8988T (cell line): ENCODE results near the gene ZFAND3.

Experiments
- DNase-seq: peaks from one replicate; pipeline ENCODE4 v3.0.0; 2011

The ZFAND3 gene

DNA sequence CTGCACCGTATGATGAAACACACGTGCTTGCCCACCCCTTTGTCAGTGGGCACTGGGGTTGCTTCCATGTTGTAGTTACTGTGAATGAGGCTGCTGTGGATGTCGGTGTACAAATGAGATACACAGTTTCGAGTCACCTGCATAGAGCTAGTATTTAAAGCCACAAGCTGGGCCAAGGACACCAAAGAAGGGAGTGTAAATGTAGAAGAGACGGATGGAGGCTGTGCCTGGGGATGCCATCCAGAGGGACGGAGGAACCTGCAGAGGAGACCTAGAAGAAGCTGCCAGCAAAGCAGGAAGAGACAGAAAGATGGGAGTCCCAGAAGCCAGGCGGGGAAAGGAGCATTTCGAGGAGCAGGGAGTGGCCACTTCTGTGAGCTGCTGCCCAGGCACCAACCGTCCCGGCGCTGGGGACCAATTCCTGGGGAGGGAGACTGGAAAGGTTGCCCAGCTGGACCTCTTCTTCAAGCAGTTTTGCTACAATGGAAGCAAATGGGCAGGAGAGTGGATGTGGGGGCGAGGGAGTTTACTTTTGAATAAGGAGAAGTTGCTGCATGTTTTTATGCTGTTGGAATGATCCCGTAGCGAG, 339.3 kb downstream of the ZFAND3 start:
- no peak for DNase-seq

DNA sequence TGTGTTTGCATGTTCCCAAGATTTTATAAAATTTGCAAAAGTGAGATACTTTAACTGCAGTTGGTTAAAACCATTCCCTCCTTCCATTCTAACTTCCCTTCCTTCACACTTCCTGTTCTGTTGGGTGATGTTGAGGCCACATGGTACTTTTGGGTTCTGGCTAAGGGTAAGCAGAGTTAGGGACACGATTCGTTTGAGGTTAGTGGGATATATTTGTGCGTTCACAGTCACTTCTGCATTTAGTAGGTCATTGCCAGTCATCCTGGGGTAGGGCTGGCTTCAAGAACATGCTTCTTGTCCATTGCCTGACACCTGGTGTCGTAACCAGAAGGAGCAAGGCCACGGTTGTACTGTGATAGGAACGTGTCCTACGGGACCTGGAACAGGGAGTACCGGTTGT, 340.1 kb downstream of the ZFAND3 start:
- DNase-seq, result no peak

DNA sequence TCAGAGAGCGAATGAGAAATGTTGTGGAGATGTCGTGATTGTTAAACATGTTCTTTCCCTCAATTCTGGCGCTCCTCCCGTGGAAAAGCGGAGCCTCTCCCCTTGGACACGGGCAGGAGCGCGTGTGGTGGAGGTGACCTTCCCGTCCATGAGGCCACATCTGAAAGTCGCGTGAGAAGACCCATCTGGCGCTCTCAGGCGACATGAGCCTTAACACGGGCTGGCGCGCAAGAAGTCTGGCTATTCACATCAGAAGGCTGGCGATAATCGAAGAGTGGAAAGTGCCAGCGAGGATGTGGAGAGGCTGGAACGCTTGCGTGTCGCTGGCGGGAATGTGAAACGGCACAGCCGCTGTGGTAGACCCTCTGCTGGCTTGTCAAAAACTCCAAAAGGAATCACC, 341.3 kb downstream of the ZFAND3 start:
- DNase-seq, result no peak

DNA sequence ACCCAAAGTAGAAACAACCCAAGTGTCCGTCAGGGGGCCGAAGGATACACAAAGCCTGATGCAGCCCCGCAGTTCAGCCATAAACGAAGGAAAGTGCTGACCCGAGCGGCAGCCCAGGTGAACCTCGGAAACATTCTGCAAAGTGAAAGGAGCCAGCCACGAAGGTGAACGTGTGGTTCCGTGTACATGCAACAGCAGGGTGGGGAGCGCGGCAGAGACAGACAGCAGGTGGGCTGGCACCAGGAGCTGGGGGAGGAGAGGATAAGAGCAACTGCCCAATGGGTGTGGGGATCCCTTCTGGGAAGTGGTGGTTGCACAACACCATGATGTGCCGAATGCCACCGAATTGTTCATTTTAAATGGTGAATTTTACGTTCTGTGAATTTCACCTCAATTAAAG, 341.8 kb downstream of the ZFAND3 start:
- no peak for DNase-seq

DNA sequence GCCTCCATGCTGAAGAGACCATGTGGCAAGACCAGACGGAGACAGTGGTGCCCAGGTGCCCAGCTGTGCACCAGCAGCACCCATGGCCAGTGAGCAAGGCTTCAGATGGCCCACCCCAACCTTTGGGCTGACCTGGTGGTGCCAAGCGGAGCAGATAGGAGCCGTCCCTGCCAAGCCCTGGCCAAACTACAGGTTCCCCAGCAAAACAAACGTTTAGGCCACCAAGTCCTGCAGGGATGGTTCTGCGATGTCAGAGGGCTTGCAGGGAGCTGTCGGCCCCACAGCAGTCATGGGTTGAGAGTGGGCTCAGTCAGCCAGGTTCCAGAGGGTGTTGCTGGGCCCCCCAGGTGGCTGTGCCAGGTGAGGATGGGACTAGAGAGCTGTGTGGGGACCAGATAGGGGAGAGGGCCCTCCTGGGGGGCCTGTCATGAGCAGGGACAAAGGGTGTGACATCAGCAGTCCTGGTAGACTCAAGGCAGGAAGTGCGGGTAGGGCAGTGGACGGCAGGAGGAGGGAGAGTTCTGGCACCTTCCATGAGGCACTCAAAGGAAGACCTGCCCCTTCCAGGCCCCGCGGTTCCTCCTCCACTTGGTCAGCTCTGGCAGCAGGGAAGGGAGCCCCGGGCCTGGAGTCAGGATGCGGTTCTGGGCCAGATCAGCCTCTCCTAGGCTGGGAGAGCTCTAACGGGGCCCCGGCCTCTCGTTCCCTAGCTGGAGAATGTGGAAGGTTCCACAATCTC, 342.4 kb downstream of the ZFAND3 start:
- DNase-seq, result no peak

DNA sequence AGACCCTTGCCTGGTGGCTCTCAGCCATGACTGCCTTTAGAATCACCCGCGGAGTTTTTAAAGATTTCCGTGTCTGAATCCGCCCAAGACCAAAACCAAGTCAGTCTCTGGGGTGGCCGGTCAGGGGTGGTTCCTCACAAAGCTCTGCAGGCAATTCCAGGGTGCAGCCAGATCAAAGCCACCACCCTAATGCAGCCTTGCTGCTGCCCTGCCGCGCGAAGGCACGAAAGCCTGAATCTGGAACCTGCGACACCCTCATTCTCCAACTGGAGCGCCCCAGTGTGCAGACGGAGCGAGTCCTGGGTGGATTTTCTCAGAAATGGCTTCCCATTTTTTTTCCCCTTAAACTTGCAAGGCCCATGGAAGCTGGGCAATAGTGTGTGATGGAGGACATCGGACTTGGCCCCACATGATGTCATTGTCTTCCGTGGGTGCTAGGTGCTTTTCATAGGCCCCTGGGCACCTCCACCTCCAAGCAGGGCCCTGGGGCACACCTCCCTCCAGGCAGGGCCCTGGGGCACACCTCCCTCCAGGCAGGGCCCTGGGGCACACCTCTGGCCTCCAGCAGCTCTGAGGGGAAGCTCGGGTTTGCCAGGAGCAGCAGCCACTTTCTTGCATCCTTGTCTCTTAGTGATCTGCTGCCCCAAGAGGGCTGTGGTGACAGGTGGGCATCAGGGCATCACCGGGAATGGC, 343.1 kb downstream of the ZFAND3 start:
- DNase-seq, result no peak

DNA sequence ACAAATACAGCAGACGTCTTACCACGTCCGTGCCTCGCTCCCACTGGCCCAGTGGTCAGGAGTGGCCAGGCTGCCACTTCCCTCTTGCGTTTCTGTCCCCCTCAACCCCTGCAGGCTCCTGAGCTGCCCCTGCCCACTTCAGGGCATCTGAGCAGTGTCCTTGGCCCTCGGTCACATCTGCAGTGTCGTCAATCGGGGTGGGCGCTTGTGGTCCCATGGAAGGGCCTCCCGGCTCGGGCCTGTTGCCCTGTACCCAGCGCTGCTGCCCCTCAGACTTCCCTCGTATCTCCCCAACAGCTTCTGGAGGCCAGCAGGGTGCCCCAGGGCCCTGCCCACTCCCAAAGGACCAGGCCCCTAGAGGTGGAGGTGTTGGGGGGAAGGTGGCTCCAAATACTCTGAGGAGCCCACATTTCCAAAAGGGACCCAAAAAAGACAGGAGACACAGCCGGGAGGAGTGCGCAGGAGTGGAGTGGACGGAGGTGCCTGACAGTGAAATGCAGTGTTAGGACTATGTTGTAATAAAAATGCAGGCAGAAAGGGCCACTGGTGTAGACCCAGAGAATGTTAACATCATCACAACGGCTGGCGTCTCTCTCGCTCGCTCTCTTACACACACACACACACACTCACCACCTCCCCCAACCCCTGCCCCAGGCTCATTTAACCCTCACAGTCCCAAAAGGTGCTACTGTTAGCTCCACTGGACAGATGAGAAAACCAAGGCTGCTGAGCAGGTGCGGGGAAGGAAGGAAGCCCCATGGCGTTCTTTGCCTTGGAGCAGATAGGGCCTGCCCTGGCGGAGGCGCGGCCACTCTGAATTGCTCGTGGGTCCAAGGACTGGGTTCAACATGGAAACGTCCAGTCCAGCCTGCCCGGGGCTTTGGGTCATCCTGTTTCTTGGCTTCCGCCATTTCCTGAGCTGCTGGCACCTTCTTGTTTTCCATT, 343.9 kb downstream of the ZFAND3 start:
- no peak for DNase-seq

DNA sequence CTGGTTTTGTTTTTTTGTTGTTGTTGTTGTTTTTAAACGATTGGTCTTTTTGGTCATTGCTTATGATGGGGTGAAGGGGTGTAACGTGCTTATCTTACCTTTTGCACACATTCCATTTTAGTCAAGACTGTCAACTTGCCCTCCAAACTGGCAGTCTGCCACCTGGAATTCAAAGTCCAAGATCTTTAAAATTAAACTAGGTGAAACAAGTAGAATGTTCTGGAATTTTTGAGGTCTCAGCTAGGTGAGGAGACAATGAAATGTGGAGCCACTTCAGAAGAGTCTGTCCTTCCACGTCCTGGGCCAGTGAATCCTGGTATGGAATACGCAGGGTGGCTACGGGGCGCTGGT, 344.6 kb downstream of the ZFAND3 start:
- DNase-seq, result no peak

DNA sequence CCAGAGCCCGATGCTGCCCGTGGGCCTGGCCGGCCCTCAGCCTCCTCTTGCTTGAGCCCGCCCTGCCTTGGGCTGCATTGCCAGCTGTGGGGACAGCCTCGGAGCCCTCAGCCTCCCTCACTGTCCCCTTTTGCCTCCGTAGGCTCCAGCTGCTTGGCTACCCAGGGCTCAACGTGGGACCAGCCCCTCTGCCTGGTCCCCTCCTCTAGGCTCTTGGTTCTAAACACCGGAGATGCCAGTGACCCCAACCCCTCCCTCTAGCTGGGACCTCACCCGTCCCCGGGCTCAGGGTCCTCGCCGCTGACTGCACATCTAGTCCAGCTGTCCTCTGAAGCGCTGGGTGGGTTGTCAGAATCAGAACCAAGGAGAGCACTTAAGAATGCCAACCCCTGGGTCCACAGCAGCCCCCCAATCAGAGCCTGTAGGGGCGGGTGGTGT, 345.2 kb downstream of the ZFAND3 start:
- DNase-seq, result peak; percentile 8

DNA sequence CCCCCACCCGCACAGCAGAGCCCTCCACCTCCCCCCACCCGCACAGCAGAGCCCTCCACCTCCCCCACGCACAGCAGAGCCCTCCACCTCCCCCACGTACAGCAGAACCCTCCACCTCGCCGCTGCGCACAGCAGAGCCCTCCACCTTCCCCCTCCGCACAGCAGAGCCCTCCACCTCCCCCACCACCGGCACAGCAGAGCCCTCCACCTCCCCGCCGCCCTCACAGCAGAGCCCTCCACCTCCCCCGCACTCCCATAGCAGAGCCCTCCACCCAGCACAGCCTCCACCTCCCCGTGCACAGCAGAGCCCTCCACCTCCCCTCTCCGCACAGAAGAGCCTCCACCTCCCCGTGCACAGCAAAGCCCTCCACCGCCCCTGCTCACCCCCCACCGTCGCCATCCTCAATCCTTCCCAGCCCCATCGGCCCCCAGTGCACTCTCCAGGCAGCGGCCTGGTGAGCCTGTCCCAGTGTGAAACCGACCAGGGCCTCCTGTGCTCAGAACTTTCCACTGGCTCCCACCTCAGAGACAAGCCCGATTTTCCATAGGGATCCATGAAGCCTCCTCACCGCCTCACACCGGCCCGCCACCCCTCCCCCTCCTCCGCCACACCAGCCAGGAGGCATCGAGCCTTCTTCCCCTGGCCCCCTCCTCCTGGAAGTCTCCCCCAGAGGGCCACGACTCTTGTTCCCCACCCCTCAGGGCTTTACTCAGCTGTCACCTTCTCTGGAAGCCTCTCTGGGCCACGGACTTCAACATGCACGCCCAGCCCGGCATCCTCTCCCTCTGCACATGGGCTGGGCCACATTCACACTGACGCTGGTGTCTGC, 347.1 kb downstream of the ZFAND3 start:
- DNase-seq, result peak; percentile 9

DNA sequence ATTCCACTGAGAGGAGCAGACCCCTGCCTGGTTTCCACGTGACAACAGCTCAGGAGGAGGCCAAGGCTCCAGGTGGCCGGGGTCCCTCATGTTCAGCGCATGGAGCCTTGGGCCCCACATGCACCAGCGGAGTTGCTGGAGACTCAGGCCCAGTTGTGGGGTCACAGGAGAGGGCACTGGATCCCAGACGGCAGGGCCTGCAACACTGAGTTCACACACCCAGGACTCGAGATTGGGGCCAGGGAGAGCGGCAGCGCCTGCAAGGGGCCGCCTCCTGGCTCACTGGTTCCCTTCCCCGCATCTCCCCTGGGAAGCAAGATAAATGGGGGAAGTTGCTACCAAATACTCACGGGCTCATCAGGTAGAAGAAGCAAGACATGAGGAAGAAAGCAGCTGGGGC, 348.1 kb downstream of the ZFAND3 start:
- DNase-seq, result peak; percentile 5

DNA sequence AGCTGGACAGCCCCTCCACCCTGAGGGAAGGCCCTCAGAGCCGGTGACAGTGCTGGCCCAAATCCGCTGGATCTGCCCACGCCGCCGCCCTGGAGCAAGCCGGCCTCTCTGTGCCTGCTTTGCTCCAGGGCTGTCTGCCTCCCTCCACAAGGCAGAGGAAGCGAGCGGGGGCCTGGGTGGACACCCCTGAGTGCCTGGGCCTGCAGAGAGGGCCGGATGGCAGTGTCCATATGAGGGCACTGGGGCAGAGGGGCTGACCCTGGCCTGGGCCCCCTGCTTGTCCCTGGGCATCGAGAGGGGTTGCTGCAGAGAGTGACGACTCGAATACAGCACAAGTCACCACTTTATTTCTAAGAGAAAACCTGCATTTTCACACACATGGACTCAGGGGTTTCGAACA, 348.6 kb downstream of the ZFAND3 start:
- DNase-seq, result peak; percentile 2

DNA sequence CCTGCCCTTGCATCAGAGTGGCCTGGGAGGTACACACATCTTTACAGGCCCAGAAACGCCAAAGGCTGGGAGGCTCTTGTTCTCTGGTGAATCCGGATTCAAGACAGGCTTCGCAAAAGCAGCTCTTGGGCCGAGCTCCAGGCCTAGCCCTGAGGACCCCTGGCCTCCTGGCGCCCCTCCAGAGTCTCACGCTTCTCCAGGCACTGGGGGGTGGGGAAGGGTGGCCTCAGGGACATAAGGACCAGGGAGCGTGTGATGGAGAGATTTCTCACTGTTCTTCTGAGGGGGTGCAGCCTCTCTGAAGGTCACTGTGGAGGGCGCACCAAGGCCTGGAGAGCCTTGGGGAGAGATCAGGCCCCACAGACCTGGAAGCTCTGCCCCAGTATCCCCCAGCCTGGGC, 349.2 kb downstream of the ZFAND3 start:
- DNase-seq, result no peak

DNA sequence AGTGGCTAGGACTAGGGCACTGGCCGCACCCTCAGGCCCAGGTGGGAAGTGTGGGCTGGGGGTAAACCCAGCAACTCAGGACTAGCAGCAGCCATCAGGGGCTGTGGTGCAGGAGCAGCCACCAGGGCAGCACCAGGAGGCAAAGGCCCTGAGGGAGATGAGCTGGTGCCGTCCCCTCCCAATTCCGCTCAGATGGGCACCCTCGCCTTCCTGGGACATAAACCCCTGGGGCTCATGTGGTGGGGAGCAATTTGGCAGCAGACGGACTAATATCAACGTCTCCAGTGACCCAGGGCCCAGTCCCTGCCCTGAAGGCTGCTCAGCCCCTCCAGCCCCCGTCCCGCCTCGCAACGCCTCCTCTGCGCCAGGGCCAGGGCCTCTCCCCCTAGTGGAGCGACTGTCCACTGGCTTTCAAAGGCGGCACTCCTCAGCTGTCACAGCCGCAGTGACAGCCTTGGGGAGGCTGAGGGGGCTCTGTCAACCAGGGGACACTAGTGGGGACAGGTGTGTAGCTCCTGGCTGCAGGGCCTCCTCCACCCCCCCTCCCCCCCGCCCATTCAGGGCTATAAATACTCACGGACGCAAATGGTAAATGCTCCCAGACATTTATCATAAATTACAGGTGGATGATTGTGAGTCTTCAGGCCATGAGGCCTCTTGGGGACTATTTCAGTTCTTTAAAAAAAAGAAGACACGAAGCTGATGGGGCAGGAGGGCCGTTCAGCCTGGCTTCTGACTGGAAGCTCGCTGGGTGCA, 349.9 kb downstream of the ZFAND3 start:
- DNase-seq, result no peak

DNA sequence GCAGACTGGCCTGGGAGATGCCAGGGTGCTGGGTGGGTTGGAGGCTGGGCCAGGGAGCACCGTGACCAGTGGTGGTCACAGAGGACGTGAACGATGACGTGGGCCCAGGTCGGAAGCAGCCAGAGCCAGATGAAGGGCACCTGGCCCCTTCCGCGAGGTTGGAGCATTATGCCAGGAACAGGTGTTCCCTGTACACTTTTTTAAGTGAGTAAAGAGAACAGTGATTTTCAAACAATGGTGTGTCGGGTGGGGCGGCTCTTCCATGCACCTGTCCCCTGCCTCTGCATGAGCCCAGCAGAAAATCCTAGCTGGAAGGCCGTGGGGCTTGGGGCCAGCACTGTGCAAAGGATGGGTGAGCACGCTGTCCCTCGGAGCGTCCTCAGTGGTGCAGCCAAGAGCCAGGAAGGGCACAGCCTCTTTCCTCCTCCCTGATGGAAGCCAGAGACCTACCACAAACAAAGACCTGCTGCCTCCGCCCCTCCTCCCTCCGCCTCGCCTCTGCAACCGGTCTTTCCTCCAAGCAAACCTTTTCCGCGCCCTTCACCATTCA, 350.5 kb downstream of the ZFAND3 start:
- DNase-seq, result no peak

DNA sequence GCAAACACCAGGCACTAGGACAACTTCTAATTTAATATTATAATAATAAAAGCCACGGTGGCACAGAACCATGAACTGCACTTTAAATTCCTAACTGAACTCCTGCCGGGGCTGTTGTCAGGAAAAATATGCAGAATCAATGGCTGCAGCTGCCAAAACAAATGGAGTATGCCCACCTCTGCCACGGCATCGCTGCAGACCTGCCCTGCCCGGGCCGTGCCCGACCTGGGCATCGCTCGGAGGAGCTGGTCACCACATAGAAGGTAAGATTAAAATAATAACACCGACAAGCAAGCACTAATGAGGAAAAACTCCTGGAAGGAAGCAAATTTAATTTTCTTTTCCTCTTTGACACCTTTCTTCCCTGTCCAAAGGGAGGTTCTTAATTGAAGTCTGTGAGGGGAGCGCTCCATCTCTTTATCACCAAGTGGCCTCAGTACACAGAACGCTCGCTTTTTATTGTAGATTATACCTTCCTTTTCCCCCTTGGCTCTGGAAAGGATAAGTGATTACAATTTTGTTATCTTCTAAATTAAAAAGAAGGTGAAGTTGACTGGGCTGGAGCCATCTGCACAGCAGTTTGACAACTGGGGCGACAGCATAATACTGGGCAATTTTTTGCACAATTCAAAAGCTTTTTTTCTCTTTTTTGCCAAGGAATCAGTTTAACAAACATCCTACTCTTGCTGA, 351.3 kb downstream of the ZFAND3 start:
- DNase-seq, result no peak

DNA sequence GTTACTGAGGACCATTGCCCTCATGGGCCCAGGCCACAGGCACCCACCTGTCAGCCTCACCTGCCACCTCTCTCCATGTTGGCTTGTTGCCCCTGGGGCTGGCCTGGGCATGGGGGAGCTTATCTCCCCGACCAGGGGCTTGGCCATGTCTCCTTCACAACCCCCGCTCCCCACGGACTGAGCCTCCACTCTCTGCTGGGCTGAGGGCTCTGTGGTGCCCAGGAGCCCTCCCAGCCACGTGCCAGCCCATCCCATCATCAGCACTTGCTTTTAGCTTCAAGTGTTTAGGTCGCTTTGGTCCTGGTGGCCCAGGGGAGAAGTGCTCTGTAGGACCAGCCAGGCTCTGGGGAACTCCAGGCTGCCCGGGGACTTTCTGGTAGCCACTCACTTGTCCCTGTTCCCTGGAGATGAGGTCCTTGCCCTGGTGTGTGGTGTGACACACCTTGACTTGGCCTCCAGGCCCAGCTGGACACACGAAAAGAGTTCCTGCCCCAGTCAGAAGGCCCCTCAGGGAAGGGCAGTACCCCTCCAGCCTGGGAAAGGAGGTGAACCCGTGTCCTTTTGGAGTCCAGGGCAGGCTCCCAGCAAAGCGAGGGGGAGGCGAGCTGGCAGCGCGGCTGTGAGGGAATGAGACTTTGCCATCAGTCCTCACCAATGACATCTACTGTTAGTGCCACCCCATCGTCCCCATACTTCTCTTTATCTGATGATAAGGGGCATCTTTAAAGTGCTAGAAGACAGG, 352.6 kb downstream of the ZFAND3 start:
- DNase-seq, result no peak

DNA sequence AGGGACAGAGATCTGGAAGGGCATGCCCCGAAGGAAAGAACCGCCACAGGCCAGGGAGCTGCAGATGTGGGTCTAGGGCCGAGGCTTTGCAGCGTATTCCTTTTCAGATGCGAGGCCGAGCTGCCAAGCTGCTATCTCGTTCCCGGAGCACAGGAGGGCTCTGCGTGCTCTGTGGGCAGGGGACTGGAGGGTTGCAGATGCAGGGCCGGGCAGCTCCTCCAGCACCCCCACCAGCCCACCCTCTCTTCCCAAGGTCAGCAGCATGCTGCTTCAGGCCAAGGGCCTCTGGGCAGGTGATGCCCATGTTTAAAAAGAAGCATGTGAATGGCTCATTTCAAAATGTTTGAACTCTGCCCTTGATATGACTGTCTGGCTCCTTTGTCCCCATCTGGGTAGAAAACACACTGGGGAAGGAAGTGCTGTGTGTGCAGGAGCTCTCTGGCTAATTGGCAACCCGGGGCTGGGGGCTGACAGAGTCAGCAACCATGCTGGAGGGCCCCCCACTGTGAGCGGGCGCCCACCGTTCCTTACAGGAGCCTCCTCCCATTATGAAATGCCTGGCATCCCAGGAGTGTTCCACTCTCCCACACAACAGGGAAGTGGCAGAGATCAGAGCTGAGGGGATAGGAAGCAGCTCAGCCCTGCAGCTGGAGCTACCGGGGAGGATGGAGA, 353.3 kb downstream of the ZFAND3 start:
- DNase-seq, result no peak

DNA sequence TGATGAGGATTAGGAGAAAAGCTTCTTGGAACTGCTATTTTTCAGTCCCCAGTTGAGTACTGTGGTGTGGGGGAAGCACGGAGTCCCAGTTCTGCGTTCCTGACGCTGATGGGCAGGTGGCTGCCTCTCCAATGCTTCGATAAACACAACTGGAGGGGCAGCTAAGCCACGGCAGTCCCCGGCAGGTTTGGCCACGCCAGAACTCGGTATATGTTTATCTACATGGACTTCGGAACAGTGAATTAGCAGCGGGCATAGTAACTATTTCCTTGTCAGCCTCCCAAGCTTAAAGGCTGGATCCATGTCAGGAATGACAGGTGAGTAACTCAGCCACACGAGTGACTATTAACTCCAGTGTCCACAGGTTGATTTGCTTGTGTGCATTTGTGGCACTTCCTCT, 354.4 kb downstream of the ZFAND3 start:
- no peak for DNase-seq
